Measurements from ENCODE around the gene CERS2.

CERS2 gene

GRCh38 chr1:150974580-150975478 lies at the start of gene CERS2:
Gene CERS2, minus strand, starts transcription at chr1:150974835. Its CDS starts 5,745 bp downstream, at chr1:150969090.
- Mint-ChIP-seq H3K4me1 (peaks cover 43% of the 10 kb centered on the region), H3K27ac (peak within 1 kb of the TSS; percentile 91), H3K36me3 (no peaks in the 10 kb centered on the region), H3K27me3 (no peaks in the 10 kb centered on the region), H3K9me3 (no peaks in the 10 kb centered on the region), H3K4me3 (peak within 1 kb of the TSS; percentile 89)
- DNase-seq (ENCODE audit: low spot score in 2 of 2) (peak; percentile 58 to 71), ATAC-seq (ENCODE audit: low read depth) (peak; percentile 61)

- DNase-seq (ENCODE audit: low spot score in 2 of 2): no peak
- Mint-ChIP-seq H3K4me1 (peaks cover 16% of the 10 kb centered on the region), H3K27me3 (no peaks in the 10 kb centered on the region), H3K36me3 (peaks cover 7% of the 10 kb centered on the region), H3K9me3 (no peaks in the 10 kb centered on the region), H3K4me3 (no peak overlapping the region), H3K27ac (no peak overlapping the region)
- no peak for ATAC-seq (ENCODE audit: low read depth)
These were observed 38.9 kb upstream of the CERS2 start for GRCh38 chr1:151013518-151013917.

- H3K4me1 Mint-ChIP-seq: peaks cover 19% of the 10 kb centered on the region
- no peak overlapping the region for H3K4me3 Mint-ChIP-seq
- H3K36me3 Mint-ChIP-seq: peaks cover 4% of the 10 kb centered on the region
- H3K27me3 Mint-ChIP-seq: no peaks in the 10 kb centered on the region
- DNase-seq (ENCODE audit: low spot score in 2 of 2): no peak
- H3K27ac Mint-ChIP-seq: no peak overlapping the region
- no peak for ATAC-seq (ENCODE audit: low read depth)
- no peaks in the 10 kb centered on the region for H3K9me3 Mint-ChIP-seq
These were observed 38.2 kb upstream of the CERS2 start for GRCh38 chr1:151012684-151013471.

GRCh38 chr1:151011154-151011850 lies 36.7 kb upstream of the CERS2 start:
- H3K9me3 Mint-ChIP-seq: no peaks in the 10 kb centered on the region
- no peak for ATAC-seq (ENCODE audit: low read depth)
- DNase-seq (ENCODE audit: low spot score in 2 of 2): no peak
- H3K27me3 Mint-ChIP-seq: no peaks in the 10 kb centered on the region
- no peak overlapping the region for H3K27ac Mint-ChIP-seq
- H3K36me3 Mint-ChIP-seq: peaks cover 4% of the 10 kb centered on the region
- H3K4me1 Mint-ChIP-seq: peaks cover 31% of the 10 kb centered on the region
- no peak overlapping the region for H3K4me3 Mint-ChIP-seq

GRCh38 chr1:151010346-151010726 lies 35.7 kb upstream of the CERS2 start:
- ATAC-seq (ENCODE audit: low read depth): no peak
- H3K27ac Mint-ChIP-seq: no peak overlapping the region
- DNase-seq (ENCODE audit: low spot score in 2 of 2): no peak
- no peaks in the 10 kb centered on the region for H3K27me3 Mint-ChIP-seq
- H3K4me1 Mint-ChIP-seq: peaks cover 41% of the 10 kb centered on the region
- H3K36me3 Mint-ChIP-seq: peaks cover 4% of the 10 kb centered on the region
- H3K9me3 Mint-ChIP-seq: no peaks in the 10 kb centered on the region
- no peak overlapping the region for H3K4me3 Mint-ChIP-seq

- Mint-ChIP-seq H3K4me3 (peak overlapping the region; percentile 100), H3K27me3 (no peaks in the 10 kb centered on the region), H3K27ac (no peak overlapping the region), H3K36me3 (peaks cover 4% of the 10 kb centered on the region), H3K9me3 (no peaks in the 10 kb centered on the region), H3K4me1 (peaks cover 42% of the 10 kb centered on the region)
- ATAC-seq (ENCODE audit: low read depth) (no peak), DNase-seq (ENCODE audit: low spot score in 2 of 2) (no peak)
These were observed 35.2 kb upstream of the CERS2 start for GRCh38 chr1:151009674-151010345.

- no peaks in the 10 kb centered on the region for H3K27me3 Mint-ChIP-seq
- H3K27ac Mint-ChIP-seq: peak overlapping the region; percentile 98
- no peaks in the 10 kb centered on the region for H3K9me3 Mint-ChIP-seq
- H3K36me3 Mint-ChIP-seq: peaks cover 4% of the 10 kb centered on the region
- DNase-seq (ENCODE audit: low spot score in 2 of 2): no peak
- peak overlapping the region; percentile 100 for H3K4me3 Mint-ChIP-seq
- H3K4me1 Mint-ChIP-seq: peaks cover 42% of the 10 kb centered on the region
- ATAC-seq (ENCODE audit: low read depth): no peak
These were observed 34.6 kb upstream of the CERS2 start for GRCh38 chr1:151009206-151009587.

GRCh38 chr1:151008244-151009205 lies 33.9 kb upstream of the CERS2 start, which contains the start of gene PRUNE1:
Gene PRUNE1, plus strand, starts transcription at chr1:151008449. Its CDS starts 184 bp downstream, at chr1:151008633.
- Mint-ChIP-seq H3K4me3 (peak within 1 kb of the TSS; percentile 100), H3K27me3 (no peaks in the 10 kb centered on the region), H3K27ac (peak within 1 kb of the TSS; percentile 98), H3K4me1 (peaks cover 41% of the 10 kb centered on the region), H3K36me3 (peaks cover 4% of the 10 kb centered on the region), H3K9me3 (no peaks in the 10 kb centered on the region)
- peak; percentile 89 for ATAC-seq (ENCODE audit: low read depth)
- DNase-seq (ENCODE audit: low spot score in 2 of 2): peak; percentile 91 to 94

- ATAC-seq (ENCODE audit: low read depth) (peak; percentile 0), DNase-seq (ENCODE audit: low spot score in 2 of 2) (peak in 1 of 2 donors; percentile 22)
- peaks cover 2% of the 10 kb centered on the region for H3K36me3 Mint-ChIP-seq
- H3K9me3 Mint-ChIP-seq: no peaks in the 10 kb centered on the region
- H3K4me1 Mint-ChIP-seq: peaks cover 40% of the 10 kb centered on the region
- H3K4me3 Mint-ChIP-seq: peak overlapping the region; percentile 100
- H3K27me3 Mint-ChIP-seq: no peaks in the 10 kb centered on the region
- peak overlapping the region; percentile 98 for H3K27ac Mint-ChIP-seq
These were observed 33.2 kb upstream of the CERS2 start for GRCh38 chr1:151007853-151008243.

- peak; percentile 27 for ATAC-seq (ENCODE audit: low read depth)
- Mint-ChIP-seq H3K9me3 (no peaks in the 10 kb centered on the region), H3K4me3 (peak within 1 kb of the TSS; percentile 100), H3K27me3 (no peaks in the 10 kb centered on the region), H3K36me3 (peaks cover 5% of the 10 kb centered on the region), H3K27ac (peak within 1 kb of the TSS; percentile 98), H3K4me1 (peaks cover 44% of the 10 kb centered on the region)
- DNase-seq (ENCODE audit: low spot score in 2 of 2): peak; percentile 30 to 32
These were observed 31.9 kb upstream of the CERS2 start, which contains the start of gene MINDY1 for GRCh38 chr1:151006327-151007052. Gene MINDY1, minus strand, starts transcription at chr1:151006902. Its CDS starts 4,285 bp downstream, at chr1:151002617.

- Mint-ChIP-seq H3K27ac (peak overlapping the region; percentile 98), H3K4me1 (peaks cover 44% of the 10 kb centered on the region), H3K27me3 (no peaks in the 10 kb centered on the region), H3K36me3 (peaks cover 6% of the 10 kb centered on the region), H3K9me3 (no peaks in the 10 kb centered on the region), H3K4me3 (peak overlapping the region; percentile 100)
- ATAC-seq (ENCODE audit: low read depth): no peak
- no peak for DNase-seq (ENCODE audit: low spot score in 2 of 2)
These were observed 31.2 kb upstream of the CERS2 start for GRCh38 chr1:151005729-151006319.

GRCh38 chr1:151003180-151003579 lies 28.5 kb upstream of the CERS2 start:
- ATAC-seq (ENCODE audit: low read depth): no peak
- no peaks in the 10 kb centered on the region for H3K9me3 Mint-ChIP-seq
- no peak overlapping the region for H3K4me3 Mint-ChIP-seq
- DNase-seq (ENCODE audit: low spot score in 2 of 2): no peak
- H3K36me3 Mint-ChIP-seq: peaks cover 9% of the 10 kb centered on the region
- no peaks in the 10 kb centered on the region for H3K27me3 Mint-ChIP-seq
- H3K4me1 Mint-ChIP-seq: peaks cover 35% of the 10 kb centered on the region
- H3K27ac Mint-ChIP-seq: no peak overlapping the region
